Neuronal stem cell (in vitro differentiated cells): Measurements from ENCODE around the gene RALGAPA2.

ENCODE experiments used
- DNase-seq: peaks from one replicate; pipeline ENCODE4 v3.0.0-alpha.2; 2013; ENCODE audit warnings: low spot score
- H2AFZ ChIP-seq: one replicate; pipeline ENCODE4 v1.6.1; 2013; ENCODE audit warnings: mild to moderate bottlenecking, low read length, inconsistent platforms
- H2AK5ac ChIP-seq: 2 replicates; pipeline ENCODE4 v1.6.1; 2013; ENCODE audit warnings: low read depth, mild to moderate bottlenecking, inconsistent platforms, low read length, moderate library complexity, mixed read lengths
- H2BK120ac ChIP-seq: 2 replicates; pipeline ENCODE4 v1.6.1; 2013; ENCODE audit warnings: low read depth, mild to moderate bottlenecking, inconsistent platforms, low read length, moderate library complexity, mixed read lengths
- H2BK12ac ChIP-seq: one replicate; pipeline ENCODE4 v1.6.1; 2013; ENCODE audit warnings: low read length, inconsistent platforms
- H2BK15ac ChIP-seq: 2 replicates; pipeline ENCODE4 v1.6.1; 2013; ENCODE audit warnings: mild to moderate bottlenecking, low read length, inconsistent platforms, mixed read lengths
- H2BK5ac ChIP-seq: one replicate; pipeline ENCODE4 v1.6.1; 2013; ENCODE audit warnings: inconsistent platforms, mild to moderate bottlenecking, low read length, moderate library complexity
- H3K14ac ChIP-seq: one replicate; pipeline ENCODE4 v1.6.1; 2013; ENCODE audit warnings: low read length, inconsistent platforms
- H3K18ac ChIP-seq: 2 replicates; pipeline ENCODE4 v1.6.1; 2013; ENCODE audit warnings: low read length, inconsistent platforms
- H3K23ac ChIP-seq: 2 replicates; pipeline ENCODE4 v1.6.1; 2013; ENCODE audit warnings: low read depth, mild to moderate bottlenecking, mixed read lengths, low read length, inconsistent platforms; ENCODE audit not compliant: poor library complexity
- H3K27ac ChIP-seq: replicated peaks from 3 replicates; pipeline ENCODE4 v1.5.1; 2013; ENCODE audit warnings: low read length, inconsistent platforms
- H3K27me3 ChIP-seq, 3 experiments: 2 replicates each; pipeline ENCODE4 v1.6.1; 2013; ENCODE audit warnings: low read length in 3 of 3, mild to moderate bottlenecking in 2 of 3, inconsistent platforms in 1 of 3, low read depth in 1 of 3, mixed read lengths in 1 of 3, moderate library complexity in 1 of 3; ENCODE audit not compliant: control insufficient read depth in 3 of 3, insufficient read depth in 3 of 3
- H3K36me3 ChIP-seq, 2 donors: replicated peaks in 1 of 2; 2 replicates each; pipeline ENCODE4 v1.6.1; 2013; ENCODE audit warnings: low read length in 2 of 2; ENCODE audit not compliant: control insufficient read depth in 2 of 2, insufficient read depth in 2 of 2
- H3K4ac ChIP-seq: 2 replicates; pipeline ENCODE4 v1.6.1; 2013; ENCODE audit warnings: inconsistent platforms, mild to moderate bottlenecking, low read length, moderate library complexity
- H3K4me1 ChIP-seq, 2 donors: 1 replicate in 1 of 2; 2 replicates in 1 of 2; pipeline ENCODE4 v1.6.1; 2013; ENCODE audit warnings: low read length in 2 of 2, low read depth in 1 of 2; ENCODE audit not compliant: control insufficient read depth in 2 of 2, insufficient read depth in 1 of 2
- H3K4me2 ChIP-seq: one replicate; pipeline ENCODE4 v1.6.1; 2013; ENCODE audit warnings: mild to moderate bottlenecking, low read length, inconsistent platforms; ENCODE audit not compliant: insufficient read depth, poor library complexity, severe bottlenecking
- H3K4me3 ChIP-seq, 2 donors: 2 replicates each; pipeline ENCODE4 v1.5.1; 2013; ENCODE audit warnings: low read length in 2 of 2, mild to moderate bottlenecking in 2 of 2, inconsistent platforms in 1 of 2, moderate library complexity in 1 of 2
- H3K79me1 ChIP-seq: one replicate; pipeline ENCODE4 v1.6.1; 2013; ENCODE audit warnings: low read depth, mild to moderate bottlenecking, inconsistent platforms, low read length, moderate library complexity
- H3K9ac ChIP-seq: one replicate; pipeline ENCODE4 v1.6.1; 2013; ENCODE audit warnings: mild to moderate bottlenecking, low read depth, low read length, inconsistent platforms; ENCODE audit not compliant: poor library complexity
- H3K9me3 ChIP-seq, 2 donors: replicated peaks in 1 of 2; 2 replicates each; pipeline versions ENCODE3 to v1.6.1; 2013; ENCODE audit warnings: low read length in 2 of 2, mild to moderate bottlenecking in 2 of 2, inconsistent platforms in 1 of 2, low read depth in 1 of 2, mixed read lengths in 1 of 2, moderate library complexity in 1 of 2; ENCODE audit not compliant: control insufficient read depth in 2 of 2, insufficient read depth in 1 of 2
- H4K8ac ChIP-seq: one replicate; pipeline ENCODE4 v1.6.1; 2013; ENCODE audit warnings: low read depth, mild to moderate bottlenecking, inconsistent platforms, low read length, moderate library complexity
- H4K91ac ChIP-seq: one replicate; pipeline ENCODE4 v1.6.1; 2013; ENCODE audit warnings: low read length, low read depth, mild to moderate bottlenecking, inconsistent platforms; ENCODE audit not compliant: poor library complexity
- WGBS, 2 donors: extraction: QIAGEN DNeasy Blood & Tissue Kit; methylation state at CpG; one replicate each; pipeline ENCODE4 v1.1.7; 2013; ENCODE audit warnings: missing lambda C conversion rate in 2 of 2, mixed read lengths in 1 of 2; ENCODE audit not compliant: insufficient read length in 2 of 2, insufficient replicate concordance in 1 of 2; ENCODE audit errors: extremely low coverage in 2 of 2; 5-methylcytosine and 5-hydroxymethylcytosine counted together

Gene RALGAPA2

GRCh38 chr20:20503777-20504530 lies 208.5 kb downstream of the RALGAPA2 start:
- Histone ChIP-seq H3K27ac (no peak overlapping the region), H2AFZ (no peak overlapping the region), H3K79me1 (no peaks in the 10 kb centered on the region), H2AK5ac (no peak overlapping the region), H3K4ac (no peak overlapping the region), H3K18ac (no peak overlapping the region), H4K91ac (no peak overlapping the region), H3K4me1 (peaks cover 3 to 5% of the 10 kb centered on the region in 2 donors), H3K9ac (no peak overlapping the region), H2BK12ac (no peak overlapping the region), H3K4me2 (no peak overlapping the region), H3K36me3 (peaks cover 7 to 44% of the 10 kb centered on the region in 2 donors), H3K9me3 (peaks cover 0 to 4% of the 10 kb centered on the region in 2 donors), H2BK5ac (no peak overlapping the region), H3K14ac (no peak overlapping the region), H3K27me3 (no peaks in the 10 kb centered on the region), H3K4me3 (no peak overlapping the region), H2BK15ac (no peak overlapping the region), H2BK120ac (no peak overlapping the region), H3K23ac (no peak overlapping the region), H4K8ac (no peak overlapping the region)
- DNase-seq = no peak
- WGBS, 2 donors = no CpG with 5 or more reads among the region's 7 CpGs

- H2AFZ ChIP-seq = no peak overlapping the region
- H3K36me3 ChIP-seq = peaks cover 7 to 39% of the 10 kb centered on the region in 2 donors
- H2BK15ac ChIP-seq = no peak overlapping the region
- H3K79me1 ChIP-seq = no peaks in the 10 kb centered on the region
- H3K4ac ChIP-seq = no peak overlapping the region
- no peak overlapping the region for H4K91ac ChIP-seq
- no peak overlapping the region for H2AK5ac ChIP-seq
- H2BK12ac ChIP-seq = no peak overlapping the region
- H3K27me3 ChIP-seq = no peaks in the 10 kb centered on the region
- H3K4me2 ChIP-seq = no peak overlapping the region
- H3K18ac ChIP-seq = no peak overlapping the region
- H2BK120ac ChIP-seq = no peak overlapping the region
- peaks cover 0 to 4% of the 10 kb centered on the region in 2 donors for H3K9me3 ChIP-seq
- no peak for DNase-seq
- no peak overlapping the region for H3K4me3 ChIP-seq
- H3K27ac ChIP-seq = no peak overlapping the region
- H3K9ac ChIP-seq = no peak overlapping the region
- H3K14ac ChIP-seq = no peak overlapping the region
- no peak overlapping the region for H4K8ac ChIP-seq
- H3K4me1 ChIP-seq = peaks cover 8 to 9% of the 10 kb centered on the region in 2 donors
- H2BK5ac ChIP-seq = no peak overlapping the region
- whole genome bisulfite sequencing, 2 donors = no CpG with 5 or more reads among the region's 2 CpGs
- no peak overlapping the region for H3K23ac ChIP-seq
These were observed 211.3 kb downstream of the RALGAPA2 start for GRCh38 chr20:20501128-20501527.

- WGBS, 2 donors = no CpG with 5 or more reads among the region's 1 CpG
- Histone ChIP-seq H3K27me3 (no peaks in the 10 kb centered on the region), H2BK15ac (no peak overlapping the region), H3K4me1 (peaks cover 8 to 9% of the 10 kb centered on the region in 2 donors), H3K9ac (no peak overlapping the region), H3K23ac (no peak overlapping the region), H3K4ac (no peak overlapping the region), H2AK5ac (no peak overlapping the region), H3K27ac (no peak overlapping the region), H3K9me3 (peaks cover 0 to 4% of the 10 kb centered on the region in 2 donors), H2BK120ac (no peak overlapping the region), H2BK5ac (no peak overlapping the region), H3K4me2 (no peak overlapping the region), H3K4me3 (no peak overlapping the region), H4K8ac (no peak overlapping the region), H4K91ac (no peak overlapping the region), H3K14ac (no peak overlapping the region), H3K18ac (no peak overlapping the region), H2AFZ (no peak overlapping the region), H3K36me3 (peaks cover 5 to 39% of the 10 kb centered on the region in 2 donors), H3K79me1 (no peaks in the 10 kb centered on the region), H2BK12ac (no peak overlapping the region)
- DNase-seq = no peak
These were observed 212.1 kb downstream of the RALGAPA2 start for GRCh38 chr20:20500312-20500711.

GRCh38 chr20:20499439-20499838 lies 213.0 kb downstream of the RALGAPA2 start:
- Histone ChIP-seq H2BK15ac (no peak overlapping the region), H3K9ac (no peak overlapping the region), H4K8ac (no peak overlapping the region), H3K79me1 (no peaks in the 10 kb centered on the region), H3K4me3 (no peak overlapping the region), H3K9me3 (peaks cover 0 to 4% of the 10 kb centered on the region in 2 donors), H2BK5ac (no peak overlapping the region), H3K23ac (no peak overlapping the region), H3K18ac (no peak overlapping the region), H3K4ac (no peak overlapping the region), H3K27ac (no peak overlapping the region), H3K14ac (no peak overlapping the region), H2AFZ (no peak overlapping the region), H2AK5ac (no peak overlapping the region), H3K36me3 (peaks cover 5 to 39% of the 10 kb centered on the region in 2 donors), H3K4me1 (peaks cover 8 to 9% of the 10 kb centered on the region in 2 donors), H2BK12ac (no peak overlapping the region), H4K91ac (no peak overlapping the region), H2BK120ac (no peak overlapping the region), H3K4me2 (no peak overlapping the region), H3K27me3 (no peaks in the 10 kb centered on the region)
- no peak for DNase-seq
- no CpG with 5 or more reads among the region's 5 CpGs for WGBS, 2 donors
